Activated CD8-positive, alpha-beta memory T cell treated with anti-CD3 and anti-CD28 coated beads, Interleukin-2, amount 50 U/mL, for 24 hours (primary cell): Measurements from ENCODE around the gene NME3.

Source experiments
- DNase-seq: peaks from one replicate; pipeline ENCODE4 v3.0.0-alpha.2; 2020; ENCODE audit errors: extremely low read depth

NME3 gene

GRCh38 chr16:1768767-1769401 is 2.5 kb downstream of the NME3 start:
- no peak for DNase-seq

- no peak for DNase-seq
Measured at GRCh38 chr16:1768061-1768766, 3.1 kb downstream of the NME3 start.

GRCh38 chr16:1767116-1767994 is 4.0 kb downstream of the NME3 start:
- no peak for DNase-seq

- DNase-seq: no peak
Measured at GRCh38 chr16:1766701-1767100, 4.6 kb downstream of the NME3 start.

GRCh38 chr16:1766231-1766630 is 5.1 kb downstream of the NME3 start:
- DNase-seq: no peak

- no peak for DNase-seq
Measured at GRCh38 chr16:1765826-1766225, 5.5 kb downstream of the NME3 start.

GRCh38 chr16:1764971-1765370 is 6.4 kb downstream of the NME3 start:
- DNase-seq: no peak

GRCh38 chr16:1763521-1764511 is 7.5 kb downstream of the NME3 start:
- DNase-seq: no peak

- no peak for DNase-seq
Measured at GRCh38 chr16:1762879-1763520, 8.3 kb downstream of the NME3 start.

- DNase-seq: no peak
Measured at GRCh38 chr16:1762196-1762878, 9.0 kb downstream of the NME3 start.

- DNase-seq: no peak
Measured at GRCh38 chr16:1761751-1762150, 9.6 kb downstream of the NME3 start.

- DNase-seq: no peak
Measured at GRCh38 chr16:1760911-1761310, 10.4 kb downstream of the NME3 start.

GRCh38 chr16:1759511-1759910 is 11.8 kb downstream of the NME3 start:
- DNase-seq: no peak

- DNase-seq: no peak
Measured at GRCh38 chr16:1758923-1759322, 12.4 kb downstream of the NME3 start.

GRCh38 chr16:1757714-1758461 is 13.5 kb downstream of the NME3 start:
- DNase-seq: no peak

GRCh38 chr16:1754204-1754603 is 17.1 kb downstream of the NME3 start:
- DNase-seq: no peak

- DNase-seq: no peak
Measured at GRCh38 chr16:1752853-1753252, 18.5 kb downstream of the NME3 start.

- DNase-seq: no peak
Measured at GRCh38 chr16:1751946-1752345, 19.4 kb downstream of the NME3 start.
